GM21576 (cell line): ENCODE results near the gene GTF2IRD2.
"Not testable (repeated sequence)": the region's sequence is repeated elsewhere in the genome, so short reads cannot be mapped to it uniquely, and the experiment has no call there.

Source experiments
- ATAC-seq: cut with Tn5 transposase; IDR thresholded peaks from one replicate; pipeline ENCODE4 v1.9.1; 2021; ENCODE audit warnings: mild to moderate bottlenecking, moderate library complexity; ENCODE audit not compliant: unreplicated experiment

GTF2IRD2 gene

GRCh38 chr7:74850833-74851721, at the start of gene GTF2IRD2:
TSS of gene GTF2IRD2 (minus strand) at chr7:74851605. CDS start at chr7:74836378, 15,227 bp downstream.
- peak; percentile 84 for ATAC-seq

DNA sequence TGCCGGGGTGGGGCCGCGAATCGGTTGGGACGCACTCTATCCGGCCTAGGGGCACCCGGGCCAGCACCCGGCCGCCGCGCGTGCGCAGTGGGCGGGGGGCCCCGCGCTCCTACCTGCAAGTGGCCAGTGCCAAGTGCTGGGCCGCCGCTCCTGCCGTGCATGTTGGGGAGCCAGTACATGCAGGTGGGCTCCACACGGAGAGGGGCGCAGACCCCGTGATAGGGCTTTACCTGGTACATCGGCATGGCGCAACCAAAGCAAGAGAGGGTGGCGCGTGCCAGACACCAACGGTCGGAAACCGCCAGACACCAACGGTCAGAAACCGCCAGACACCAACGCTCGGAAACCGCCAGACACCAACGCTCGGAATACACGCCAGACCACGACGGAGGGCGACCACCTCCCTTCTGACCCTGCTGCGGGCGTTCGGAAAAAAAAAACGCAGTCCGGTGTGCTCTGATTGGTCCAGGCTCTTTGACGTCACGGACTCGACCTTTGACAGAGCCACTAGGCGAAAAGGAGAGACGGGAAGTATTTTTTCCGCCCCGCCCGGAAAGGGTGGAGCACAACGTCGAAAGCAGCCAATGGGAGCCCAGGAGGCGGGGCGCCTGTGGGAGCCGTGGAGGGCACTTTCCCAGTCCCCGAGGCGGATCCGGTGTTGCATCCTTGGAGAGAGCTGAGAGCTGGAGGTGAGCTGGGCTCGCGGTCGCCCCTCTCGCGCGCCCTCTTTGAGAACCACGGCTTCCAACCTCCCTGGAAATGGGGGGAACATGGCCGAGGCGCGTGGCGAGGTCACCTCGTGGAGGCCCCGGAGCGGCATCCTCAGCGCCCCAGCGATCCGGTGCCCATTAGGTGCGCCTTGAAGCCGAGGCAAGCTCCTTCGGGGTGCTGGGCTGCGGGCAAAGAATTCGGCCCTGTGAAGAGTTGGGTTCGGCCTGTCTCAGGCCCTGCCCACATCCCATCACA, 39.0 kb upstream of the GTF2IRD2 start:
- peak; percentile 60 for ATAC-seq

GRCh38 chr7:74889518-74890129, 38.2 kb upstream of the GTF2IRD2 start:
- ATAC-seq = not testable (repeated sequence)

GRCh38 chr7:74885295-74885694, 33.9 kb upstream of the GTF2IRD2 start:
- not testable (repeated sequence) for ATAC-seq

- ATAC-seq = not testable (repeated sequence)
Observed at GRCh38 chr7:74882110-74882509, 30.7 kb upstream of the GTF2IRD2 start.

DNA sequence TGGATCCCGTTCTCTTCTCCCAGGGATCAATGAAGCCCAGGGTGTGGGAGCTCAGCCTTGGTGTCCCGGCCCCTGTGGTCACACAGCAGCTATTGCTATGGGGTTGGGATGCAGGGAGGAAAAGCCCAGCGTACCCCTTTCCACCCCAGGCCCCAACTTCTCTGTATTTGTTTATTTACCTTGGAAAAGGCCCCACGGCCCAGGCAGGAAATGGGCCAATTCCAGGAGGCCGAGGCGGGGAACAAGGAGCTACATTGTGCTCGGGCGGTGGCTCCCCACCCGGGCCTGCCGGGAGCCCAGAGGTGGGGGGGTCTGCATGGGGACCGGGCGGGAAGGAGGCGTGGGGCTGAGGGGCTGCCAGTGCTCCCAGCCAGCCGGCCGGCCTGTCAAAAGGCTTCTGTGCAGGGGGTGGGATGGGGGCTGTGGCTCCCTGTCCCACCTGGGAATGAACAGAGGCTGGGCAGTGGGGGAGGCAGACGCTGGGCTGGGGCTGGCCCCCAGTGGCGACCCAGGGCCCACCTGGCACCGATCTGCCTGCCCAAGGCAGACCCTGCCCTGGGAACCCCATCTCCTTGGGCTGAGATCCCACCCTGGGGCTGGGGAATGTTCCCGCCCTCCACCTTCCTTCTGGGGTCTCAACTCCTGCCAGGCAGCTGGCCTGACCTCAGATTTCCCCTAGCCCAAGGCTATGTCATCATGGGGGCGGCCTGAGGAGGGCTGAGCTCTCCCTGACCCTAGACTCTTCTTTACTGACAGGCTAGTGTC, 23.5 kb upstream of the GTF2IRD2 start:
- ATAC-seq = not testable (repeated sequence)

DNA sequence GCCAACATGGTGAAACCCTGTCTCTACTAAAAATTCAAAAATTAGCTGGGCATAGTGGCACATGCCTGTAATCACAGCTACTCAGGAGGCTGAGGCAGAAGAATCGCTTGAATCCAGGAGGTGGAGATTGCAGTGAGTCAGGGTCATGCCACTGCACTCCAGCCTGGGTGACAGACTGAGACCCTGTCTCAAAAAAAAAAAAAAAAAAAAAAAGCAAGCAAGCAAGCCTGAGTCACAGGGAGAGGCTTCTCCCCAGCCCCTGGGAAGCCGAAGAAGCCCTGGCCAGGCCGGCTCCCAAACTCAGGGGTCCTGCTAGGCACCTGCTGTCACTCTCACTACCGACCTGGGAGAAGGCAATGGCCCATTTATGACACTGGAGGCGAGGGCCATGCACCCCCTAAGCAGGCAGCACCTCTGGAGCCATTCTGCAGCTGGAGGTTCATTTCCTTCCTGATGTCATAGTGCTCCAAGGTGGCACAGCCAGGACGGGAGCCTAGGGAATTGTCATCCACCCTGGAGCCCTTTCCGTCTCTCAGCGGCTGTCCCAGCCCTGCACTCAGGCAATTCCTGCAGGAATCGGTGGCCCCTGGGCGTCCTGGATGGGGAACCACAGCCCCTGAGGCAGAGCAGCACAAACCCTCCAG, 22.8 kb upstream of the GTF2IRD2 start:
- ATAC-seq = not testable (repeated sequence)

GRCh38 chr7:74872542-74872941, 21.1 kb upstream of the GTF2IRD2 start:
- ATAC-seq = not testable (repeated sequence)

DNA sequence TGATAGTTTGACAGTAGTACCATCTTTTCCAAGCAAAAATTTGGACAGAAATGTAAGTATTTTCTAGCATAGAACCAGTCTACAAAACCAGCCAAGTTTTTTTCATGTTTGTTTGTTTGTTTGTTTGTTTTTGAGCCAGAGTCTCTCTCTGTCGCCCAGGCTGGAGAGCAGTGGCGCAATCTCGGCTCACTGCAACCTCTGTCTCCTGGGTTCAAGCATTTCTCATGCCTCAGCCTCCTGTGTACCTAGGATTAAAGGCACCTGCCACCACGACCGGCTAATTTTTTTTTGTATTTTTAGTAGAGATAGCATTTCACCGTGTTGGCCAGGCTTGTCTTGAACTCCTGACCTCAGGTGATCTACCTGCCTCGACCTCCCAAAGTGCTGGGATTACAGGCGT, 14.4 kb upstream of the GTF2IRD2 start:
- ATAC-seq = not testable (repeated sequence)

GRCh38 chr7:74849853-74850252, 1.6 kb downstream of the GTF2IRD2 start:
- ATAC-seq = not testable (repeated sequence)

DNA sequence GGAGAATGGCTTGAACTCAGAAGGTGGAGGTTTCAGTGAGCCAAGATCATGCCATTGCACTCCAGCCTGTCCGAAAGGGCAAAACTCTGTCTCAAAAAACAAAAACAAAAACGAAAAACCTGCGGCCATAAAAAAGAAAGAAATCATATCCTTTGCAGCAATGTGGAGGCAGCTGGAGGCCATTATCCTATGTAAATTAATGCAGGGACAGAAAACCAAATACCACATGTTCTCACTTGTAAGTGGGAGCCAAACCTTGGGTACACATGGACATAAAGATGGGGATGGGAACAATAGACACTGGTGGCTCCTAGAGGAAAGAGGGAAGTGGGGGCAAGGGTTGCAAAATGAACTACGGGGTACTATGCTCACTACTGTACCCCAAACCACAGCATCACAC, 21.0 kb downstream of the GTF2IRD2 start:
- ATAC-seq = not testable (repeated sequence)

DNA sequence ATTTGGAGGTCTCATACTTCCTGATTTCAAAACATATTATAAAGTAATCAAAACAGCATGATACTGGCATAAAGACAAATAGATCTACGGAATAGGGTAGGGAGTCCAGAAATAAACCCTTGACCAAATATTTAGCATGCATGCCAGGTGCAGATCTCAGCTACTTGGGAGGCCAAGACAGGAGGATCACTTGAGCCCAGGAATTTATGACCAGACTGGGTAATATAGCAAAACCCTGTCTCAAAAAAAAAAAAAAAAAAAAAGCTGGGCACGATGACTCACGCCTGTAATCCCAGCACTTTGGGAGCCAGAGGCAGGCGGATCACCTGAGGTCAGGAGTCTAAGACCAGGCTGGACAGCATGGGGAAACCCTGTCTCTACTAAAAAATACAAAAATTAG, 21.4 kb downstream of the GTF2IRD2 start:
- ATAC-seq = not testable (repeated sequence)

DNA sequence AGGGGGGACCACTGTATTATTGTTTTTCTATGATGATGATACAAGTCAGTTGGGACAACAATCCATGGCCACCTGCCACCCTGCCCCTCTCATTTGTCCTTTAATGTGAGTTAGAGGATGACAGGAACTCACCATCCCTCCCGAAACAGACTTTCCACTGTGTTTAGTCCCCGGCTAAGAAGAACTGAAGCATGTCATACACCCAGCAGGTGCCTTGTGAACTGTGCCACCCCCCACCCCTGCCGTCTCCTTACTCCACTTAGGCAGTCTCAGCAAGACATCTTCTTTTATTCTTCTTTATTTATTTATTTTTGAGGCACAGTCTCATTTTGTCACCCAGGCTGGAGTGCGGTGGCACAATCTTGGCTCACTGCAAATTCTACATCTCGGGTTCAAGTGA, 30.1 kb downstream of the GTF2IRD2 start:
- not testable (repeated sequence) for ATAC-seq

DNA sequence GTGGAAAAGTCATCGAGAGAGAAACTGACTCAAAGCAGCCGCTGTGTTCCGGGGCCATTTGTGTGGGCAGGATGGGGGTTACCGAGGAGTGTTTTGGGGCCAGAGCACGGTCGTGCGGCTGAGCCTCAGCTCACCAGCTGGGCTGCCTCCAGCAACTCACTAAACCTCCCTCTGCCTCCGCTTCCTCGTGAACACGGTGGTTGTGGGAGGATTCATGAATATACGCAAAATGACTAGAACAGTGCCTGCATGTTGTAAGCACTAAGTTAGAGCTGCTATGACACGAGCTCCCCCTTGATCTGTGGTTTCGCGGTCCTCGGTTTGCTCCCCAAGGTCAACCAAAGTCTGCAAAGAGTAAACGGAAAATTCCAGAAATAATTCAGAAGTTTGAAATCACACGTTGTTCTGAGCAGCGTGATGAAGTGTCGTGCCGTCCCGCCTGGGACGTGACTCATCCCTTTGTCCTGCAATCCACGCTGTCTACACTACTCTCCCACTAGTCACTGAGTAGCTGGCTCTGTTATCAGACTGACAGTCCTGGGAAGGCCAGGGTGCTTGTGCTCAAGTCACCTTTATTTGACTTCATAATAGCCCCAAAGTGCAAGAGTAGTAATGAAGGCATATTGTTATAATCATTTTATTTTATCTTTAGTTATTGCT, 31.1 kb downstream of the GTF2IRD2 start:
- peak; percentile 74 for ATAC-seq

DNA sequence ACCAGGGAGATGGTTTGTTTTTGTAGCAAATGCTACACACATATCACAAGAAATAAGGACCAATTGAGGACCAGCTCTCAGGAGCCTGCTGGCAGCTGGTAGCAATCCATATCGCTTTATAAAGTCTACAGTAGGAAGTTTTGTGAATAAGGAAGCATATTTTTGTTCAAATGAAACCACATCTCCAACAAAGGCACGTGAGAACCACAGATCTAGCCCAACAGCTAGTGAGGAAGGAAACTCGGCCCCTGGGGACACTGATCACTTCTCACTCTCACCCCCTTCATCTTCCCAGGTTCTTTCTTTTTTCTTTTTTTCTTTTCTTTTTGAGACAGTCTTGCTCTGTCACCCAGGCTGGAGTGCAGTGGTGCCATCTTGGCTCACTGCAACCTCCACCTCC, 35.5 kb downstream of the GTF2IRD2 start:
- not testable (repeated sequence) for ATAC-seq

GRCh38 chr7:74798644-74799043, 52.8 kb downstream of the GTF2IRD2 start:
- ATAC-seq = not testable (repeated sequence)

GRCh38 chr7:74797848-74798622, 53.4 kb downstream of the GTF2IRD2 start:
- not testable (repeated sequence) for ATAC-seq

DNA sequence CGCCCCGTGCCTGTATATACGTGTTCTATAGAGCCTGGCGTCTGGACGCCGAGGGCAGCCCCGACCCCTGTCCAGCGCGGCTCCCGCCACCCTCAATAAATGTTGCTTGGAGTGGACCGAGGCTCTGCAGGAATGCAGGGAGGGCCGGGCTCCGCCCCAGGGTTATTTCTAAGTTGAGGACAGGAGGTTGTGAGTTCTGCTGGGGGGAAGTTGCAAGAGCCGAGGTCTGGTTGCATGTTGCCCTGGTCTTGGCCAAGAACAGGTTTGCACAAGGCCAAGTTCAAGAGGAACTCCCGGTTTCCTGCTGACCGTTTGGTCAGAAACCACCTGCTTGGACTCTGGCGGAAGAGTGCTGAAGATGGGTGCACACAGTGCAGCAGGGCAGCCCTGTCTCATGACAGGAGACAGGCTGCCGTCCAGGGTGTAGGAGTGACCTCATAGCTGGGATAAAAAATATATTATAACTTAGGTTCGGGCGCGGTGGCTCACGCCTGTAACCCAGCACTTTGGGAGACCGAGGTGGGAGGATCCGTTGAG, 62.1 kb downstream of the GTF2IRD2 start:
- not testable (repeated sequence) for ATAC-seq
